ENCODE results near the gene DNAAF2.

The DNAAF2 gene

GRCh38 chr14:49617852-49618519, 17.1 kb downstream of the DNAAF2 start (continued):
- TF ChIP-seq HOXD13 (CRISPR knock-in tag; IDR thresholded peaks at IDR 0.05; ENCODE audit: borderline replicate concordance) = no peak
- TF ChIP-seq FEZF1 (tag by site-specific recombination; IDR thresholded peaks at IDR 0.05) = no peak
- no peak for TF ChIP-seq ZNF184 (tag by site-specific recombination; IDR thresholded peaks at IDR 0.05)

GRCh38 chr14:49615776-49616175, 19.3 kb downstream of the DNAAF2 start:
- ChIA-PET POLR2A (no interaction called here), CTCF (interaction anchor here (0.7 to 1.8 kb wide), 2 partner anchors 154 to 1873 kb away, joined by 3 to 8 read pairs; no protein-coding TSS in a partner anchor)

GRCh38 chr14:49614196-49614595, 20.8 kb downstream of the DNAAF2 start:
- no peak for TF ChIP-seq ZNF677 (tag by site-specific recombination; IDR thresholded peaks at IDR 0.05)
- no peak for TF ChIP-seq PBX3 (CRISPR knock-in tag; IDR thresholded peaks at IDR 0.05)
- no peak for TF ChIP-seq OVOL3 (tag by site-specific recombination; IDR thresholded peaks at IDR 0.05)
- TF ChIP-seq MYNN (tag by site-specific recombination; IDR thresholded peaks at IDR 0.05; ENCODE audit: borderline replicate concordance) = no peak
- no peak for TF ChIP-seq ZNF473 (tag by site-specific recombination; IDR thresholded peaks at IDR 0.05)
- no peak for TF ChIP-seq ZNF175 (tag by site-specific recombination; IDR thresholded peaks at IDR 0.05)
- no peak for TF ChIP-seq ZNF654 (tag by site-specific recombination; IDR thresholded peaks at IDR 0.05; ENCODE audit: low read depth)
- TF ChIP-seq ZNF184 (tag by site-specific recombination; IDR thresholded peaks at IDR 0.05) = no peak
- TF ChIP-seq ZNF280D (tag by site-specific recombination; IDR thresholded peaks at IDR 0.05) = no peak
- TF ChIP-seq HOXC10 (CRISPR knock-in tag; IDR thresholded peaks at IDR 0.05) = no peak
- no peak for TF ChIP-seq KLF9 (tag by site-specific recombination; IDR thresholded peaks at IDR 0.05; ENCODE audit: low read depth)
- no peak for TF ChIP-seq ZNF747 (tag by site-specific recombination; IDR thresholded peaks at IDR 0.05)
- no peak for TF ChIP-seq ZFP69B (tag by site-specific recombination; IDR thresholded peaks at IDR 0.05)
- no peak for TF ChIP-seq ZNF341 (tag by site-specific recombination; IDR thresholded peaks at IDR 0.05; ENCODE audit: low read depth)
- Histone ChIP-seq H3K9me3 (ENCODE audit: control insufficient read depth, insufficient read depth, low read depth, low read length) (no peaks in the 10 kb centered on the region), H3K4me1 (ENCODE audit: control insufficient read depth, insufficient read depth, low read length) (no peaks in the 10 kb centered on the region), H3K4me3 (ENCODE audit: low read depth, low read length) (no peak overlapping the region), H3K36me3 (ENCODE audit: control insufficient read depth in 2 of 2, insufficient read depth in 1 of 2, low read length in 2 of 2) (peaks cover 27 to 38% of the 10 kb centered on the region in 2 experiments), H3K27ac (ENCODE audit: extremely low read depth, low read depth, low read length) (no peak overlapping the region)
- POLR2A ChIA-PET = no interaction called here
- CTCF ChIA-PET = interaction anchor here (1.8 kb wide), 1 partner anchor 153 kb away, joined by 8 read pairs; no protein-coding TSS in a partner anchor

More at GRCh38 chr14:49615776-49616175, 19.3 kb downstream of the DNAAF2 start:
- no peak overlapping the region for H3K4me3 ChIP-seq (ENCODE audit: low read depth, low read length)
- no peaks in the 10 kb centered on the region for H3K9me3 ChIP-seq (ENCODE audit: control insufficient read depth, insufficient read depth, low read depth, low read length)
- no peaks in the 10 kb centered on the region for H3K4me1 ChIP-seq (ENCODE audit: control insufficient read depth, insufficient read depth, low read length)
- no peak for TF ChIP-seq ZNF302 (tag by site-specific recombination; IDR thresholded peaks at IDR 0.05; ENCODE audit: low read depth)
- no peak for TF ChIP-seq HOXC10 (CRISPR knock-in tag; IDR thresholded peaks at IDR 0.05)
- TF ChIP-seq ZNF311 (tag by site-specific recombination; IDR thresholded peaks at IDR 0.05; ENCODE audit: borderline replicate concordance) = no peak
- no peak for TF ChIP-seq ZNF837 (tag by site-specific recombination; IDR thresholded peaks at IDR 0.05)
- TF ChIP-seq KLF17 (tag by site-specific recombination; IDR thresholded peaks at IDR 0.05) = no peak
- peaks cover 27 to 34% of the 10 kb centered on the region in 2 experiments for H3K36me3 ChIP-seq (ENCODE audit: control insufficient read depth in 2 of 2, insufficient read depth in 1 of 2, low read length in 2 of 2)
- no peak overlapping the region for H3K27ac ChIP-seq (ENCODE audit: extremely low read depth, low read depth, low read length)
